GM21737 (cell line): ENCODE measurements around the gene RAB17.

Experiments used
- ATAC-seq: cut with Tn5 transposase; IDR thresholded peaks from one replicate; pipeline ENCODE4 v1.9.1; 2021; ENCODE audit warnings: mild to moderate bottlenecking, moderate library complexity; ENCODE audit not compliant: unreplicated experiment

The RAB17 gene

GRCh38 chr2:237590272-237591140, at the start of gene RAB17:
Gene RAB17 (minus strand): TSS chr2:237590734. CDS start chr2:237586154, 4,580 bp downstream.
- ATAC-seq, result no peak

- ATAC-seq, result no peak
Observed at GRCh38 chr2:237639836-237640220, 49.3 kb upstream of the RAB17 start.

- no peak for ATAC-seq
Observed at GRCh38 chr2:237639052-237639835, 48.7 kb upstream of the RAB17 start.

GRCh38 chr2:237638176-237638575, 47.6 kb upstream of the RAB17 start:
- no peak for ATAC-seq

GRCh38 chr2:237637429-237638135, 47.0 kb upstream of the RAB17 start:
- ATAC-seq, result no peak

GRCh38 chr2:237636578-237636977, 46.0 kb upstream of the RAB17 start:
- no peak for ATAC-seq

- ATAC-seq, result no peak
Observed at GRCh38 chr2:237633061-237633561, 42.6 kb upstream of the RAB17 start.

GRCh38 chr2:237631801-237632585, 41.5 kb upstream of the RAB17 start:
- ATAC-seq, result no peak

GRCh38 chr2:237631007-237631785, 40.7 kb upstream of the RAB17 start:
- ATAC-seq, result no peak

- ATAC-seq, result no peak
Observed at GRCh38 chr2:237630216-237631000, 39.9 kb upstream of the RAB17 start.

GRCh38 chr2:237629739-237630138, 39.2 kb upstream of the RAB17 start:
- no peak for ATAC-seq

- no peak for ATAC-seq
Observed at GRCh38 chr2:237629188-237629534, 38.6 kb upstream of the RAB17 start.

- no peak for ATAC-seq
Observed at GRCh38 chr2:237628247-237629187, 38.0 kb upstream of the RAB17 start.

GRCh38 chr2:237627441-237628246, 37.1 kb upstream of the RAB17 start, which contains the start of gene LRRFIP1:
Gene LRRFIP1 (plus strand): TSS chr2:237627587. CDS start chr2:237627645, 58 bp downstream.
- ATAC-seq, result no peak

GRCh38 chr2:237626813-237627440, 36.4 kb upstream of the RAB17 start:
- ATAC-seq, result no peak

GRCh38 chr2:237625777-237626176, 35.2 kb upstream of the RAB17 start:
- ATAC-seq, result no peak
